ENCODE data around the gene LMX1A.

DNA sequence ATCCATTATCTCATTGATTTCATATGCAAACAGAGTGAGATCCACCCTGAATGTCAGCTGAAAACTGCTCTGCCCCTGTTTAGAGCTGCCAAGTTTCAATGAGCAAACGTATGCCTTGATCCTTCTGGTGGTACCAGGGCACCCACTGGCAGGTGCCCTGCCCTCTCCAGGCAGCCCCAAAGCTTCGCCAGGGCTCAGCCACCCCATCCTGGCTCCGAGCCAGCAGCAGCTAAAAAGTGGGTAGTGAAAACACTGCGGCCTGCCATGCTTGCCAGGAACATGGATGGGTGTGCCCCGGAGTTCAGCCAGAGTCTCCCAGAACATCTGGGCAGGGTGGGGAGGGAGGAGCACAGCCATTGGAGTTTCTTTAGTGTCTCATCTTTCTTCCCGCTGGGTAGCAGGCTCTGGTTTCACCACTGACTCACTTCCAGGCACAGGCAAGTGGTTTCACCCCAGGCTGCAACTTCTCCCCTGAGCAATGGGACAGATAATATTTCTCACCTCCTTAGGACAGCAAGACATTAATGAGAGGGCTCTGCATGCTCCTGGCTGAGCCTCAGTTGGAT is 8.1 kb upstream of the LMX1A start:
- TF ChIP-seq, protein P1, sequence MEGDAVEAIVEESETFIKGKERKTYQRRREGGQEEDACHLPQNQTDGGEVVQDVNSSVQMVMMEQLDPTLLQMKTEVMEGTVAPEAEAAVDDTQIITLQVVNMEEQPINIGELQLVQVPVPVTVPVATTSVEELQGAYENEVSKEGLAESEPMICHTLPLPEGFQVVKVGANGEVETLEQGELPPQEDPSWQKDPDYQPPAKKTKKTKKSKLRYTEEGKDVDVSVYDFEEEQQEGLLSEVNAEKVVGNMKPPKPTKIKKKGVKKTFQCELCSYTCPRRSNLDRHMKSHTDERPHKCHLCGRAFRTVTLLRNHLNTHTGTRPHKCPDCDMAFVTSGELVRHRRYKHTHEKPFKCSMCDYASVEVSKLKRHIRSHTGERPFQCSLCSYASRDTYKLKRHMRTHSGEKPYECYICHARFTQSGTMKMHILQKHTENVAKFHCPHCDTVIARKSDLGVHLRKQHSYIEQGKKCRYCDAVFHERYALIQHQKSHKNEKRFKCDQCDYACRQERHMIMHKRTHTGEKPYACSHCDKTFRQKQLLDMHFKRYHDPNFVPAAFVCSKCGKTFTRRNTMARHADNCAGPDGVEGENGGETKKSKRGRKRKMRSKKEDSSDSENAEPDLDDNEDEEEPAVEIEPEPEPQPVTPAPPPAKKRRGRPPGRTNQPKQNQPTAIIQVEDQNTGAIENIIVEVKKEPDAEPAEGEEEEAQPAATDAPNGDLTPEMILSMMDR (IDR thresholded peaks at IDR 0.05), result no peak
- no peak for TF ChIP-seq POLR2A (IDR thresholded peaks at IDR 0.05)

All from Peyer's patch (tissue), 4 donors.